Stimulated activated naive CD4-positive, alpha-beta T cell treated with Interleukin-2 at 50 U/mL for 16 hours (primary cell): Measurements from ENCODE around the gene MIOS.
"Not testable (repeated sequence)": the region's sequence is repeated elsewhere in the genome, so short reads cannot be mapped to it uniquely, and the experiment has no call there.

Experiments used
- DNase-seq: peaks from one replicate; lab custom pipeline; 2025; lab: John Stamatoyannopoulos, UW

MIOS gene

GRCh38 chr7:7554649-7555575, 11.8 kb upstream of the MIOS start:
- no peak for DNase-seq

- DNase-seq = no peak
Measured at GRCh38 chr7:7556852-7557251, 9.8 kb upstream of the MIOS start.

GRCh38 chr7:7557252-7557651, 9.4 kb upstream of the MIOS start:
- DNase-seq = no peak

GRCh38 chr7:7561591-7561990, 5.1 kb upstream of the MIOS start:
- DNase-seq = not testable (repeated sequence)

- DNase-seq = no peak
Measured at GRCh38 chr7:7562736-7563135, 3.9 kb upstream of the MIOS start.

- DNase-seq = no peak
Measured at GRCh38 chr7:7563269-7563668, 3.4 kb upstream of the MIOS start.

GRCh38 chr7:7563813-7564212, 2.9 kb upstream of the MIOS start:
- no peak for DNase-seq

GRCh38 chr7:7564323-7564780, 2.3 kb upstream of the MIOS start:
- DNase-seq = no peak

GRCh38 chr7:7565018-7565680, 1.5 kb upstream of the MIOS start:
- peak; percentile 12 for DNase-seq

GRCh38 chr7:7565746-7566650, 686 bp upstream of the MIOS start:
- no peak for DNase-seq

- DNase-seq = no peak
Measured at GRCh38 chr7:7567898-7568531, 1.3 kb downstream of the MIOS start.

GRCh38 chr7:7568553-7568952, 1.9 kb downstream of the MIOS start:
- DNase-seq = no peak

- DNase-seq = no peak
Measured at GRCh38 chr7:7569081-7569527, 2.4 kb downstream of the MIOS start.

GRCh38 chr7:7569615-7570014, 2.9 kb downstream of the MIOS start:
- DNase-seq = no peak

- DNase-seq = no peak
Measured at GRCh38 chr7:7570584-7570983, 3.9 kb downstream of the MIOS start.

- DNase-seq = no peak
Measured at GRCh38 chr7:7573701-7574100, 7.0 kb downstream of the MIOS start.

GRCh38 chr7:7576344-7576743, 9.7 kb downstream of the MIOS start:
- DNase-seq = no peak

GRCh38 chr7:7577888-7578287, 11.2 kb downstream of the MIOS start:
- DNase-seq = no peak

GRCh38 chr7:7579638-7580037, 13.0 kb downstream of the MIOS start:
- no peak for DNase-seq

GRCh38 chr7:7581531-7582179, 15.0 kb downstream of the MIOS start:
- no peak for DNase-seq

- no peak for DNase-seq
Measured at GRCh38 chr7:7582596-7582995, 15.9 kb downstream of the MIOS start.
